Suprapubic skin (tissue), 4 donors: Measurements from ENCODE around the gene INKA1. TPM values are rescaled to one million over a fixed set of nuclear protein-coding genes. Genes with fewer than 3 reads are reported as not detected.

Source experiments
- DNase-seq, 2 donors: peaks; one replicate each; pipeline ENCODE4 v3.0.0-alpha.2; 2019; ENCODE audit warnings: low spot score in 2 of 2
- H3K27ac ChIP-seq: fragments of 200-600 bp; sonication (generic); one replicate; pipeline ENCODE4 v1.5.1; 2019
- H3K27me3 ChIP-seq: fragments of 200-600 bp; sonication (generic); one replicate; pipeline ENCODE4 v1.5.1; 2019
- H3K36me3 ChIP-seq: fragments of 200-600 bp; sonication (generic); one replicate; pipeline ENCODE4 v1.5.1; 2019
- H3K4me1 ChIP-seq: fragments of 200-600 bp; sonication (generic); one replicate; pipeline ENCODE4 v1.5.1; 2019
- H3K4me3 ChIP-seq: fragments of 200-600 bp; sonication (generic); one replicate; pipeline ENCODE4 v1.5.1; 2019; ENCODE audit warnings: mild to moderate bottlenecking
- H3K9me3 ChIP-seq: fragments of 200-600 bp; sonication (generic); one replicate; pipeline ENCODE4 v1.5.1; 2019
- CTCF ChIP-seq, 2 donors: fragments of 200-600 bp in 1 of 2; fragments of 450-650 bp in 1 of 2; sonication (generic) in 1 of 2; IDR thresholded peaks; one replicate each; pipeline ENCODE4 v1.5.1; 2016 to 2019; ENCODE audit warnings: antibody characterized with exemption in 2 of 2, mild to moderate bottlenecking in 1 of 2, moderate library complexity in 1 of 2
- EP300 ChIP-seq: sonication (generic); formaldehyde crosslinking; IDR thresholded peaks from one replicate; pipeline ENCODE4 v1.6.1; 2017; ENCODE audit warnings: antibody characterized with exemption
- POLR2A ChIP-seq, 2 donors: fragments of 450-650 bp; IDR thresholded peaks; one replicate each; pipeline ENCODE4 v1.6.1; 2017; ENCODE audit warnings: antibody characterized with exemption in 2 of 2, mild to moderate bottlenecking in 2 of 2, moderate library complexity in 2 of 2
- POLR2AphosphoS5 ChIP-seq, 3 donors: sonication (generic); formaldehyde crosslinking; IDR thresholded peaks; one replicate each; pipeline ENCODE4 v1.6.1; 2017; ENCODE audit warnings: antibody characterized with exemption in 3 of 3
- WGBS: methylation state at CpG from one replicate; pipeline ENCODE4 v1.1.5; 2018; 5-methylcytosine and 5-hydroxymethylcytosine counted together
- total RNA-seq, 4 donors: library from RNA; depleted of rRNA; stranded (reverse); fragments of >200 nt; gene quantifications; one replicate each; pipeline ENCODE4 v1.1.0, GENCODE V29; 2016

INKA1 gene
- total RNA-seq, 4 donors from 2014 or later = 30.9 to 48.1 (median 36.2) TPM

- no peak for TF ChIP-seq POLR2A (IDR thresholded peaks at IDR 0.05)
- TF ChIP-seq CTCF (IDR thresholded peaks at IDR 0.05) = no peak
- TF ChIP-seq EP300 = no peak
- TF ChIP-seq POLR2AphosphoS5 (IDR thresholded peaks at IDR 0.05) = no peak
- Histone ChIP-seq H3K27ac (no peak overlapping the region), H3K4me1 (no peaks in the 10 kb centered on the region), H3K36me3 (peaks cover 3% of the 10 kb centered on the region), H3K4me3 (no peak overlapping the region), H3K27me3 (no peaks in the 10 kb centered on the region), H3K9me3 (no peaks in the 10 kb centered on the region)
- 82% methylated on average over 3 of the region's 3 CpGs for WGBS
- DNase-seq = peak in 1 of 2 donors; percentile 18
Observed at GRCh38 chr3:49761661-49762060, 41.4 kb upstream of the INKA1 start.

- Histone ChIP-seq H3K36me3 (peaks cover 3% of the 10 kb centered on the region), H3K4me3 (no peak overlapping the region), H3K27ac (no peak overlapping the region), H3K9me3 (no peaks in the 10 kb centered on the region), H3K4me1 (no peaks in the 10 kb centered on the region), H3K27me3 (no peaks in the 10 kb centered on the region)
- no peak for DNase-seq
- TF ChIP-seq POLR2A (IDR thresholded peaks at IDR 0.05) (no peak), EP300 (no peak), POLR2AphosphoS5 (IDR thresholded peaks at IDR 0.05) (no peak), CTCF (IDR thresholded peaks at IDR 0.05) (no peak)
- 97% methylated on average over 4 of the region's 4 CpGs for WGBS
Observed at GRCh38 chr3:49763981-49764380, 39.1 kb upstream of the INKA1 start.

GRCh38 chr3:49769286-49769915 lies 33.7 kb upstream of the INKA1 start:
- Histone ChIP-seq H3K27ac (no peak overlapping the region), H3K4me1 (no peaks in the 10 kb centered on the region), H3K9me3 (no peaks in the 10 kb centered on the region), H3K36me3 (peaks cover 6% of the 10 kb centered on the region), H3K4me3 (no peak overlapping the region), H3K27me3 (no peaks in the 10 kb centered on the region)
- TF ChIP-seq EP300 = no peak
- TF ChIP-seq POLR2AphosphoS5 (IDR thresholded peaks at IDR 0.05) = no peak
- TF ChIP-seq CTCF (IDR thresholded peaks at IDR 0.05) = no peak
- no peak for TF ChIP-seq POLR2A (IDR thresholded peaks at IDR 0.05)
- no peak for DNase-seq
- 86% methylated on average over 3 of the region's 3 CpGs for WGBS

GRCh38 chr3:49769926-49770325 lies 33.1 kb upstream of the INKA1 start:
- Histone ChIP-seq H3K4me3 (no peak overlapping the region), H3K36me3 (peaks cover 6% of the 10 kb centered on the region), H3K9me3 (no peaks in the 10 kb centered on the region), H3K27me3 (no peaks in the 10 kb centered on the region), H3K27ac (no peak overlapping the region), H3K4me1 (no peaks in the 10 kb centered on the region)
- TF ChIP-seq POLR2A (IDR thresholded peaks at IDR 0.05) (no peak), POLR2AphosphoS5 (IDR thresholded peaks at IDR 0.05) (no peak), EP300 (no peak), CTCF (IDR thresholded peaks at IDR 0.05) (no peak)
- peak in 1 of 2 donors; percentile 18 for DNase-seq

- Histone ChIP-seq H3K4me3 (no peak overlapping the region), H3K4me1 (peaks cover 3% of the 10 kb centered on the region), H3K27ac (no peak overlapping the region), H3K36me3 (peaks cover 6% of the 10 kb centered on the region), H3K9me3 (no peaks in the 10 kb centered on the region), H3K27me3 (no peaks in the 10 kb centered on the region)
- WGBS = 71% methylated on average over 1 of the region's 1 CpG
- no peak for TF ChIP-seq EP300
- TF ChIP-seq POLR2A (IDR thresholded peaks at IDR 0.05) = no peak
- no peak for TF ChIP-seq CTCF (IDR thresholded peaks at IDR 0.05)
- TF ChIP-seq POLR2AphosphoS5 (IDR thresholded peaks at IDR 0.05) = no peak
- no peak for DNase-seq
Observed at GRCh38 chr3:49771340-49771938, 31.6 kb upstream of the INKA1 start.
